Measurements from ENCODE around the gene UBE2Q1. TPM values are rescaled to one million over a fixed set of nuclear protein-coding genes. Genes with fewer than 3 reads are reported as not detected.
A peak's percentile ranks its signal among the peaks of the same experiment; 100 is the strongest.

UBE2Q1 gene
- total and polyA plus RNA-seq, 4 donors: 8.2 to 22.0 (median 14.2) TPM

- peak overlapping the region in 1 of 3 donors; percentile 96 for H3K4me3 ChIP-seq (ENCODE audit: low read depth in 1 of 3, low read length in 3 of 3)
- no peaks in the 10 kb centered on the region for H3K27me3 ChIP-seq (ENCODE audit: control insufficient read depth in 4 of 4, insufficient read depth in 4 of 4, low read length in 3 of 4)
- peaks cover 19 to 44% (median 41%) of the 10 kb centered on the region in 4 donors for H3K36me3 ChIP-seq (ENCODE audit: control insufficient read depth in 4 of 4, insufficient read depth in 3 of 4, low read depth in 1 of 4, low read length in 3 of 4)
- H3K9me3 ChIP-seq (ENCODE audit: control insufficient read depth in 4 of 4, low read length in 3 of 4): no peaks in the 10 kb centered on the region
- 47% methylated on average over 4 of the region's 4 CpGs for WGBS
- H3K27ac ChIP-seq (ENCODE audit: low read depth in 1 of 2, low read length in 2 of 2): no peak overlapping the region
- TF ChIP-seq CTCF (IDR thresholded peaks at IDR 0.05; ENCODE audit: low read depth, low read length, missing input control) (no peak), RAD21 (IDR thresholded peaks at IDR 0.05) (no peak), GABPA (IDR thresholded peaks at IDR 0.05 in 1 of 2, conservative IDR thresholded peaks at IDR 0.05 in 1 of 2) (no peak), ATF3 (IDR thresholded peaks at IDR 0.05) (no peak), MAX (IDR thresholded peaks at IDR 0.05) (no peak), NR2F2 (IDR thresholded peaks at IDR 0.05) (no peak), FOXA1 (IDR thresholded peaks at IDR 0.05) (no peak), YY1 (IDR thresholded peaks at IDR 0.05) (no peak), HNF4A (conservative IDR thresholded peaks at IDR 0.05) (no peak), EGR1 (IDR thresholded peaks at IDR 0.05; ENCODE audit: low read depth in 2 of 2) (no peak), RXRA (IDR thresholded peaks at IDR 0.05) (no peak), JUND (IDR thresholded peaks at IDR 0.05) (no peak), REST (IDR thresholded peaks at IDR 0.05) (no peak), SP1 (IDR thresholded peaks at IDR 0.05) (no peak), HNF4G (IDR thresholded peaks at IDR 0.05) (no peak), TAF1 (conservative IDR thresholded peaks at IDR 0.05) (no peak), ZBTB33 (IDR thresholded peaks at IDR 0.05) (no peak), FOXA2 (IDR thresholded peaks at IDR 0.05) (no peak)
- H3K4me1 ChIP-seq (ENCODE audit: control insufficient read depth in 4 of 4, insufficient read depth in 4 of 4, low read length in 3 of 4): peaks cover 2 to 32% (median 25%) of the 10 kb centered on the region in 4 donors
- no peak overlapping the region for H3K9ac ChIP-seq (ENCODE audit: low read depth in 1 of 2, low read length in 2 of 2)
- no peak for DNase-seq (ENCODE audit: low spot score)
Measured at GRCh38 chr1:154556422-154556821, 2.0 kb downstream of the UBE2Q1 start.
